ENCODE results near the gene CD2AP.
"Not testable (repeated sequence)": the region's sequence is repeated elsewhere in the genome, so short reads cannot be mapped to it uniquely, and the experiment has no call there.

CD2AP gene

DNA sequence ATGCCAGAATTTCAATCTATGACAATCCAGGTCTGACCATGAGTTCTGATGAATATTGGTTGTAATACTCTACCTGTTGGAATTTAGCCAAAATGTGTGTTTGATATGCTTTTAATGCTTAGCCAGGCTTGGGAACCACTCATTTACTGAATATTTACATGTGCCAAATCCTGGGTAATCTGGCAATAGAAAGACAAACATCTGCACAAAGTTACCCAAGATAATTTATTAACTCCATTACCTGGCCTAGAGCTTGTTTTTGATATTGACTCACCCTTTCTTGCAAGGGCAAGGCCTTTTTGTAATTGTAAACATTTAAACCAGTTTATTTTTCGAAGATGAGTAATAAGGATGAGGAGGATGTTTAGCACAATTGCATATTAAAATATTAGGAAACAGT, 13.5 kb upstream of the CD2AP start:
- peak; percentile 95 for DNase-seq

DNA sequence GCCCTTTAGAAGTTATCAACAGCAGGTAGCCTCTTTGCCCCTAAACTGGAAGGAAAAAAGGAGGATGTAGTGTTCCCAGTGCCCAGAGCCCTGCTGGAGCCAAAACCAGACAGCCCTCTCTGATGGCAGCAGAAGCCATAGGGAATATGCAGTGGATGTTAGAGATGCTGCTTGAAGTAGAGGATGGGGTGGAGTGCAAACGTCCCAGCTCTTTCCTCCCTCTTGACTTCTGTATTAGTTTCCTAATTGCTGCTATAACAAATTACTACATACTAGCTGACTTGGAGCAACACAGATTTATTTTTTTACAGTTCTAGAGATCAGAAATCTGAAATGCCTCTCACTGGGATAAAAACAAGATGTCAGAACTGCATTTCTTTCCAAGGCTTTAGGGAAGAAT, 12.5 kb upstream of the CD2AP start:
- peak; percentile 42 for DNase-seq

DNA sequence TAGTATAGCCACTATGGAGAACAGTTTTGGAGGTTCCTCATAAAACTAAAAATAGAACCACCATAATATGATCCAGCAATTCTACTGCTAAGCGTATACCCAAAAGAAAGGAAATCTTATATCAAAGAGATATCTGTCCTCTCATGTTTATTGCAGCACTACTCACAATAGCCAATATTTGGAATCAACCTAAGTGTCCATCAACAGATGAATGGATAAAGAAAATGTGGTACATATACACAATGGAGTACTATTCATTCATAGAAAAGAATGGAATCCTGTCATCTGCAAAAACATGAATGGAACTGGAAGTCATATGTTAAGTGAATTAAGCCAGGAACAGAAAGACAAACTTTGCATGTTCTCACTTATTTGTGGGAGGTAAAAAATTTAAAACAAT, 5.7 kb upstream of the CD2AP start:
- no peak for DNase-seq

DNA sequence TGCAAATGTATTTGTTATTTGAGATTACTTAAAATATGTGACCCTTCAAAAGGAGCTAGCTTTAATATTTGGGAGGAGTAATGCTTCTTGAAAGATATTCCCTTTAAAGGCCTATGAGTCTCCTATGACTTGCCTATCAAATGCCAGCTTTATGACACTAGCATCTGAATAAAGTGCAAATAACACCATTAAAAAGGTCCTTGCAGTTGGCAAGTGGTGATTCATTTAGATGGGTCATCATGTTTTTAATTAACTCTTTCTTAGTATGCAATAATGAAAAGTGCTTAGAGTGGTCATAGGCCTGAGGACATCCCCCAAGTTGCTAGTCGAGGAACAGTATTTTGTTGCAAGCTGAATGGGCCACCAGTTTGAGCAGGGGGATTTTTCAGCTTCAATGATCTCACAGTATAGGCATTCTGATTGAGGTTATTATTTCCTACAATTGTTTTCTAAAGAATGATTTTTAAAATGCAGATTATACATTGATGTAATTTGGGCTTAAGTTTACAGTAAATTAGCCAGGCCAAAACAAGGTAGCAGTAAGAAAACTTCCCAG, 3.7 kb upstream of the CD2AP start:
- no peak for DNase-seq

DNA sequence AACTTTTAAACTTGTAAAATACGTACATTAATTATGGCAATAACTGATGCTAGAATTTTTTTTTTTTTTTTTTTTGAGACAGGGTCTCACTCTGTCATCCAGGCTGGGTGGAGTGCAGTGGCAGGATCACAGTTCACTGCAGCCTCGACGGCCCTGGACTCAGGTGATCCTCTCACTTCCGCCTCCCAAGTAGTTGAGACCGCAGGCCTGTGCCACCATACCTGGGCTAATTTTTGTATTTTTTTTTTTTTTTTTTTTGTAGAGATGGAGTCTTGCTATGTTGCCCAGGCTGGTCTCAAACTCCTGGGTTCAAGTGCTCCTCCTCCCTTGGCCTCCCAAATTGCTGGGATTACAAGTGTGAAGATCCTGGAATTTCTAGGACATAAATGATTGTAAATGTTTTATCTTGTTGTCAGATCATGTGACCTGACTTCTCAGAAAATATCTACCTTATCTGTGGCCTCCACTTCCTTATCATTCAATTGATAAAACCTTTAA, 2.2 kb upstream of the CD2AP start:
- DNase-seq: no peak

DNA sequence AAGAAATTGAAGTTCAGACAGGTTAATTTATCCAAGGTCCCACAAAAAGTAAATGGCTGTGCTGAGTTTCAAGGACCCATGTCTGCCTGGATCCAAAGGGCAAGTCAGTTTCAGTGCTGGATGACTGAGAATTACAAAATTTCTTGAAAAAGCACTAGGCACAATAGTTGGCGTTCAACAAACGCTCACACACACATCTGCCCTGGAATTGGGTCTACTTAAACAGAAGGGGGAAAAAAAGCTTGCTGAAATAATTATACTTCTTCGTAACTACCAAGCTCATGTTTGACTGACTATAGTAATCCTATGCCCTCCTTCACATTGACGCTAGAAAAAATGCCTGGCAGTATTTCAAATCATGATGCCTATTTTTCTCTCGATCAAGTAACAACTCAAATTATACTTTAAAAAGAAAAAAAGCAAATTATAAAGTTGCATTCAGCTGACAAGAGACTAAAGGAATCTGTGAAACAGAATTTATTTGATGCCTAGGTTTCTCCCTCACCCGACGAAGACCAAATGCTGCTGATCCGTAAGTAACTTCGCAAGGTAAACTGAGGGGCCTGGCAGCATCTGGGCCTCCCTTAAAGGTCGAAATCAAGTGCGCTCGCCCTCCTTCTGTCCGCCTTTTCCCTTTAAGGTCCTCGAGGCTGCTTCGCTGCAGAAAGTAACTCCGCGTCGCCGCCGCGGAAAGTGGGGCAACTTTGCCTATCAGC, 650 bp upstream of the CD2AP start:
- peak; percentile 59 for DNase-seq

DNA sequence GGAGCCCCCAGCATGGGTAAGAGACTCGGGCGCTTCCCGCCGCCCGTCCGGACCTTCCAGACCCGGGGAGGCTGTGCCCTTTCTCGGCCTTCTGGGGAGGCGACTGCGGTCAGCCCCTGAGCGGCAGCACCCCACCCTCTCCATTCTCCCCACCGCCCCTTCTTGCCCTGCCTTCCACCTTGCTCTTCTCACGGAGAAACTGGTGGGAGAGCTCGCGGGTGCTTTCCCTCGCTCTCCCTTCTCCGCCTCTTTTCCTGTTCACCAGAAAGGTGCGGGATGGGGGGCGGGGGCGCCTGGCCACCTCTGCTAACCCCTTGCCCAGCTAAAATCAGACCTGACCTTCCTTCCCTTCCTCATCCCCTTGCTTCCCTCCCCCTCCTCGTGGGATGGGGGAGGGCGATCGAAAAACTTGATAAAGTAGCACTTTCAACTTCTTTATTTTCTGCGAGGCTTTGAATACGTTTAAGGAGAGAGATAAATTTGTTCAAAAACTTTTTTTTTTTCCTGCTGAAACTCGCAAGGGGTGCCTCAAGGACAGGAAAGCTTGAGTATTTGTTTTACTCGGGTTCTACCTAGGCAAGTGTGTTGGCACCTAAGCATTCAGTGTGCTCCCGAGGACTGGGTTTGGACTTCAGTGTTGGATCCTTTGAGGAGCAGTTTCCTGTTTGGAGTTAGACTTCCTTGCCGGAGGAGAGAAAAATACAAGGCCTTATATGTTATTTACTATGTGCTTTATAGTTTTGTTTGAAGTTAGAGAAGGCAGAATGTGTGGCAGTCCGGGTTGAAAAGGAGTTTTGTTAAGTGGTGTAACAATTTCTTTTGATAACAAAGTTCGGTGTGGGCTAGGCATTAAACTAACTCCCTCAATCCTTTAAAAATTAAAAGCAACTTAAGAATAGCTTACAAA, 897 bp downstream of the CD2AP start:
- peak; percentile 79 for DNase-seq

DNA sequence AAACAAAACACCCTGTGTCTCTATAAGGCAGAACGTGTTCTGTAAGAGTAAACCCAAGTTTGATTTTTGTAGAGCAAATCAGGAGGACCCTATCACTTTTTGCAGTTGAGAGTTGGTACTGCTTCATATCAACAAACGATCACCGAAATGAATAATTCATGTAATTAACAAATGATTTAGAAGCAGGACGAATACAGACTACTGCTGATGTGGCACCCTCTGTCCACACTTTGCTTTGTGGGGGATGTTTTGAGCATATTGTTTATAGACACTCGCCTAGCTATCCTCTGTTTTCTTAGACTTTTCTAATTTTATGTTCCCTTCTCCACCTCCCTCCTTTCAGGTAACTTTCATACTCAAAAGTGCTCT, 1.5 kb downstream of the CD2AP start:
- DNase-seq: peak; percentile 47

DNA sequence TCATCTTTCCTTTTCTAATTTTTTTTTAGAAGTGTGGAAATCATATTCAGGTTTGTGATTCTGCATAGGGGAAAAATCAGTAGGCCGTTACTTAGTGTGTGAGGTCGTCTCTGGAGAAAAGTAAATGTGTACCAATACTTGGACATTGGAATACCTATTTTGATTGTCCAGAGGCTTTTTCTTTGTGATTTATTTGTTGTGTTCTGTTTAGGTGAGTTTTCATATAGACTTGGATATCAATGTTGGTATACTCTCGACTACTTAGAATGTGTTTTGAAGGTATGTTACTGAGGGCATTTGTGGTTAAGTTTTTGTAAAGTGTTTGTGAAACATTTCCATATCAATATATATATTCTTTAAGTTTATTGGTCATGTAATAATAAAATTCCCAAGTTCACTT, 2.3 kb downstream of the CD2AP start:
- DNase-seq: peak; percentile 12

DNA sequence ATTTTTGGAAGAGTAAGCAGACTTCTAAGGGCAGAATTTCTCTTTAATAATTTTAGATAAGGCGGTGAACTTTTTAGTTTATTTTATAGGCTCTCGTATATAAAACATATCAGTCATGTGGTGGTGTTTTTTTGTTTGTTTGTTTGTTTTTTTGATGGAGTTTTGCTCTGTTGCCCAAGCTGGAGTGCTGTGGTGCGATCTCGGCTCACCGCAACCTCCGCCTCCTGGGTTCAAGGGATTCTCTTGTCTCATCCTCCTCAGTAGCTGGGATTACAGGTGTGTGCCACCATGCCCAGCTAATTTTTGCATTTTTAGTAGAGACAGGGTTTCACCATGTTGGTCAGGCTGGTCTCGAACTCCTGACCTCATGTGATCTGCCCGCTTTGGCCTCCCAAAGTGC, 3.6 kb downstream of the CD2AP start:
- not testable (repeated sequence) for DNase-seq

DNA sequence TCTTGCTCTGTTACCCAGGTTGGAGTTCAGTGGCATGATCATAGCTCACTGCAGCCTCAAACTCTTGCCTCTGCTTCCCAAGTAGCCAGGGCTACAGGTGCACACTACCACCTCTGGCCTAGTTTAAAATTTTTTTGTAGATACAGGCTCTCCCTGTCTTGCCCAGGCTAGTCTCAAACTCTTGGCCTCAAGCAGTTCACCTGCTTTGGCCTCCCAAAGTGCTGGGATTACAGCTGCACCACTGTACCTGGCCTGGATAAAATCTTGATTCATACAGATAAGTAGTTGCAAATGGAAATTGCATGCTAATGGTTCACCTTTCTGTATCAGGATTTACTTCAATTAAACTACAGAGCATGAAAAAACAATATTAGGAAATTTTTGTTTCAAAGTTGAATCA, 4.2 kb downstream of the CD2AP start:
- peak; percentile 33 for DNase-seq

DNA sequence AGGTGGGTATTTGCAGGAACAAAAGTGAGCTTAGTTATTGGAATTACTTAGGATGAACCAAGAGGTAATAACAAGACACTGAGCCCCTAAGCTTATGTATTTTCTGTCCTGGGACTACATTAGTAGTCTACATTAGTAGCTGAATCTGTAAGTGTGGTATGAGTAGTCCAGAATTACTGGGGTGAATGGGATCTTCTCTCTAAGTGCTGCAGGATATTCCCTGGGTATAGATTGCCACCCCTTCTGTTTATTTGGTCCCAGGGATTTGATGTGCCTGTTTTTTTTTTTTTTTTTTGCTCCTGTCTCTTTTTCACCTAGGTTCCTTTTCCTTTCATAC, 5.9 kb downstream of the CD2AP start:
- DNase-seq: peak; percentile 45

DNA sequence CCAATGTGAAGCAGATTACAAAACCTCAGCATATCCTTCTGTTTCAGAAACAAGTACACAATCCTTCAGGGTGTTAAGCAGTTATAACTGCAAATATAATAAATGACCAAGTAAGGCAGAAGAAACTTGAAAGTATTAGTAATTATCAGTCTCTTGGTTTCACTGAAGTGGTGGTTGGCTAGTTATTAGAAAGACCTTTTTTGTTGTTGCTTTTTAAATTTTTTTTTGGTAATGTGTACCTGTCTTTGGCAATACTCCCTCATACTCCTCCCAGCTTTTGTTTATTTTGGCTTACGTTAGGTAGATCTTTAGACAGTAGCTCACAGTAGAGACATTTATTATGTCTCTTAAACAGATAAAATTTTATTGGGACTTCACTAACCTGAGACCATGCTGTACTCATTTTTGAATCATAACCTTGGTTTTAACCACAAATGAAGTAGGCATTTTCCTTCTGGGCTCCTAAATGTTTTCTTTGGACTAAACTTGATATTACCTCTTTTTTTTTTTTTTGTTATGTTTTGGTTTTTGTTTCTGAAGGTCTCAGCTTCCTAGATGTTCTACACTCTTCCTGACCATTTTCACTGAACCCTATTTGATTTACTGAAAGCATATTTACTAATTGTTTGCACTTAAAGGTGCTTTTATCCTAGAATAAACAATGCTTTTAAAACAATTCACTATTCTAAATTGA, 6.4 kb downstream of the CD2AP start:
- DNase-seq: peak; percentile 63

DNA sequence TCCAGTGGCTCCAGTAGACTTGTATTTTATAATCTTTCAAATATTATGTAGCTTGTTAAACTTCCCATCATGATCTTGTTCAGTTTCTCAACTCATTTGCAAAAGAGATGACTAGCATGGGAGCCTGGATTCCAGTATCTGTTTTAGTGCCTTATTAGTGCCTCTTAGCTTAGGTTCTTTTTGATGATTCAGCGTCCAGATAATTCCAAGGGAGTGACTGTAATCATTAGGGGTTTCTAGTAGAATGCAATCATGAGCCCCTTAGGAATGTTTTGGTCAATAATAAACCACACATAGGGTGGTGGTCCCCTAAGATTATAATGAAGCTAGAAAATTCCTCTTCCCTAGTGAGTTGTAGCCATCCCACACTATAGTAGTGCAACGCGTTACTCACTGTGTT, 7.0 kb downstream of the CD2AP start:
- peak; percentile 25 for DNase-seq

DNA sequence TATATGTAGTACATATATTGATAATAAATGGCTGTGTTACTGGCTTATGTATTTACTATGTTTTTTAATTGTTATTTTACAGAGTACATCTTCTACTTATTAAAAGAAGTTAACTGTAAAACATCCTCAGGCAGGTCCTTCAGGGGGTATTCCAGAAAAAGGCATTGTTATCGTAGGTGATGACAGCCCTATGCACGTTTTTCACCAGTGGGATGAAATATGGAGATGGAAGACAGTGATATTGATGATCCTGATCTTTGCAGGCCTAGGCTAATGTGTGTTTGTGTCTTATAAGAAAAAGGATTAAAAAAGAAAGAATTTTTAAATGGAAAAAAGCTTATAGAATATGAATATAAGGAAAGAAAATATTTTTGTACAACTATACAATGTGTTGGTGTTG, 7.5 kb downstream of the CD2AP start:
- no peak for DNase-seq

DNA sequence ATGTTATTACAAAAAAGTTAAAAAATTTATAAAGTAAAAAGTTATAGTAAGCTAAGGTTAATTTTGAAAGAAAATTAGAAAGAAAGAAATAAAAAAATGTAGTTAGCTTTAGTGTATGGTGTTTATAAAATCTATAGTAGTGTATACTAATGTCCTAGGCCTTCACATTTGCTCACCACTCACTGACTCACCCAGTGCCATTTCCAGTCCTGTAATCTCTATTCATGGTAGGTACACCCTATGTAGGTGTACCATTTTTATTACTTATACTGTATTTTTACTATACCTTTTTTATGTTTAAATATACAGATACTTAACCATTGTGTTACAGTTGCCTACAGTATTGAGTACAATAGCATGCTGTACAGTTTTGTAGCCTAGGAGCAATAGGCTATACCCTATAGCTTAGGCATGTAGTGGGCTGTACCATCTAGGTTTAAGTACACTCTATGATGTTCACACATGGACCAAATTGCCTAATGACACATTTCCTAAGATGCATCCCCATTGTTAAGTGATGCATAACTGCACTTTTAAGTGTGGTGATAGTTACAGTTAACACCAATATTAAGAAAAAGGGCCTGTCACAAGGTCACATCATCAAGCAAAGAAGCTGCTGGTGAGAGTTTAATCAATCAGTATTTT, 8.0 kb downstream of the CD2AP start:
- DNase-seq: no peak

DNA sequence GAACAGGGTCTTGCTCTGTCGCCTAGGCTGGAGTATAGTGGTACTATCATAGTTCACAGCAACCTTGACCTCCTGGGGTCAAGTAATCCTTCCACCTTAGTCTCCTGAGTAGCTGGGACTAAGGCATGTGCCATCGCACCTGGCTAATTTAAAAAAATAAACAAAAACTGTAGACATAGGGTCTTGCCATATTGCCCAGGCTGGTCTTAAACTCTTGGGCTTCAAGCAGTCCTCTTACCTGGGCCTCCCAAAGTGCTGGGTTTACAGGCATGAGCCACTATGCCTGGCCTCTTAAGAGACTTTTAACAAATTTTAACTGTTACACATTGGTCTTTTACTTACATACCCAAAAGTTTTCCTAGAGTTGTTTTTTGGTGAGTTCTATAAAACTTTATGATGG, 12.4 kb downstream of the CD2AP start:
- no peak for DNase-seq

DNA sequence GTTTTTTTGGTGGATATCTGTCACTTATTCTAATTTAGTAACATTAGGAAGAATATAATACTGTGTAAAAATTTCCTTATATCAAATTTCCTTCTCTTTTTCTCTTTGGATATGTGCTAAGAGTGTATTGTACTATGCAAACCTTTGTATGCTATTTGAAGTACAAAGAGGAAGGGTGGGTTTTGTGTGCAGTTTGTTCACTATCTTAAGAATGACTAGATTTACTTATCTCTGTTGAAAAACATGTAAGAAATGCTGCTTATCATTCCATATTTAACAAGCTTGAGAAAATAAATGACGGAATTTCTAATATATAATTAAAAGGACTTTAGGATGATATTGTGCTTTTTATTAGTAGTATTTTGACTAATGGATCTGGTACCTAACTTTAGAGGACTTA, 13.1 kb downstream of the CD2AP start:
- no peak for DNase-seq

DNA sequence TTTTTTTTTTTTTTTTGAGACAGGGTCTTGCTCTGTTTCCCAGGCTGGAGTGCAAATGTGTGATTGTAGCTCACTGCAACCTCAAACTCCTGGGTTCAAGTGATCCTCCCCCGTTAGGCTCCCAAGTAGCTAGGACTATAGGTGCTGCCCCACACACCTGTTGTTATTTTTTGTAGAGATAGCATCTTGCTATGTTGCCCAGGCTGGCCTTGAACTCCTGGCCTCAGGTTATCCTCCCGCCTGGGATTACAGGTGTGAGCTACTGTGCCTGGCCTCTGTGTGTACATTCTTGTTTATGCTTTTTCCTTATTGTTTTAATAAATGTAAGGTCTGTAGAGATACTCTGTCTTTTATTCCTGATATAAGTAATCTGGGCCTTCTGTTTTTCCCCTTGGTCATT, 14.8 kb downstream of the CD2AP start:
- DNase-seq: no peak

DNA sequence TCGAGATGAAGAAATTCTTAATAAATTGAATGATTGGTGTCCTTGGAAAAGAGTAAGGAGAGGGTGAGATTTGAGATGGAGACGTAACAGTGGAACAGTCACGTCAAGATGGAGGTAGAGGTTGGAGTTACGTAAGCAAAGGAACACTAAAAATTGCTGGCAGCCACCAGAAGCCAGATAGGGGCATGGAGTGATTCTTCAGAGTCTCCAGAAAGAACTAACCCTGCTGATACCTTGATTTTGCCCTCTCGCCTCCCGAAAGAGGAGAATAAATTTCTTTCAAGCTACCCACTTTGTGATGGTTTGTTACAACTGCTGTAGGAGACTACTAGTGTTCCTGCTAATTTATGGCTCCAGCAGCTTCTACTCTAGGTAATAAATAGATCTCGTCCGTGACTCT, 17.6 kb downstream of the CD2AP start:
- DNase-seq: no peak

DNA sequence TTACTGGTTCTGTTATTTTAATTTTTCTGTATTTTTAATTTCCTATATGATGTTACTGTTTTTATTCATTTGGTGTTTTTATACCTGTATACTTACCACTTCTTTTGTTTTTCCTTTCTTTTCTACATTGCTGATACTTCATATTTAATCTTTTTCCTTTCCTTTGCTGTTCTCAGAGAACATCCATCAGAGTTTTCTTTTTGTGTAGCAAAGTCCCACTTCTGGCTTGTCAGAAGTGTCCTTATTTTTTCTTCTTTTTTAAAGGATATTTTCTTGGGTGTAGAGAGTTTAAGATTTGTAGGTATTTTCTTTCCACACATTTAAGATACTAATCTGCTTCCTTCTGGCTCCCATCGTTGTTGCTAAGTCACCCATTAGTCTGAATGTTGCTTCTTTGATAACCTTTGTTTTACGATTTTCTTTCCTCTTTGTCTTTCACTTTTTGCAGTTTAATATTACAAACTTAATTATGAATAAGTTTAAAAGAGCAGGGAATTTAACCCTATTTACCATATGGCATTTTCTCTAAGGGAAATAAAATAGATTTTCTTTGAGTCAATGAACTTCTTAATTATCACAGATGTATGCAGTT, 18.5 kb downstream of the CD2AP start:
- no peak for DNase-seq

DNA sequence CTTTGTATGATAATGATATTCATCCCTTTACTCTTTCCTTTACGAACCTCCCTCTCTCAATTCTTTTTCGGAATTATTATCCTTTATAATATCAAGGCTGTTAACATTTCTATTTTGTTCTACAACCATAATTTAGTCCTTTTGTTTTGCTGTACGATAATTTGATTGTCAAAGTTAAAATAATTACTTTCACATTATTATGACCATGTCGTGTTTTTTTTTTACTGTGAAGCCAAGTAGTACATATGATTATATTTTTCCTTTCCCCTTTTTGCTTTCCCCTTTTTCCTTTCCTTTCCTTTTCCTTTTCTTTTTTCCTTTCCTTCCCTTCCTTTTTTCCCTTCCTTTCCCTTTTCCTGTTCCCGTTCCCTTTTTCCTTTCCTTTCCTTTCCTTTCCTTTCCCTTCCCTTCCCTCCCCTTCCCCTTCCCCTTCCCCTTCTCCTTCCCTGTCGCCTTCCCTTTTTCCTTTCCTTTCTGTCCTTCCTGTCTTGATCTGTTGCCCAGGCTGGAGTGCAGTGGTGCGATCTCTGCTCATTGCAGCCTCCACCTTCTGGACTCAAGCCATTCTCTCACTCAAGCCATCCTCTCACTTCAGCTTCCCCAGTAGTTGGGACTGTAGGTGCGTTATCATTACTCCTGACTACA, 19.5 kb downstream of the CD2AP start:
- DNase-seq: no peak

Measured in NCI-H69 (cell line).